SK-N-SH (cell line): ENCODE data around the gene TVP23C. TPM values are rescaled to one million over a fixed set of nuclear protein-coding genes. Genes with fewer than 3 reads are reported as not detected.
"Not testable (repeated sequence)": the region's sequence is repeated elsewhere in the genome, so short reads cannot be mapped to it uniquely, and the experiment has no call there.

Experiments used
- CTCF ChIA-PET: fragments of 300-600, 350-600 bp; formaldehyde crosslinking; extraction: SDS; loops from one replicate; lab custom pipeline; 2021; lab: Yijun Ruan, JAX
- POLR2A ChIA-PET: fragments of 350-600 bp; sonication (Branson Sonifier 250); formaldehyde crosslinking; extraction: SDS; loops from one replicate; lab custom pipeline; 2020; ENCODE audit warnings: antibody characterized with exemption, inconsistent platforms; lab: Yijun Ruan, JAX
- DNase-seq: peaks from one replicate; pipeline ENCODE4 v3.0.0; 2012
- H2AFZ ChIP-seq: fragments of 200-600 bp; sonication (generic); 2 replicates; pipeline ENCODE4 v1.8.1; 2016; ENCODE audit warnings: antibody characterized with exemption, mild to moderate bottlenecking, low read depth
- H3F3A ChIP-seq: fragments of 200-600 bp; sonication (generic); replicated peaks from 2 replicates; pipeline ENCODE3; 2016; ENCODE audit warnings: antibody characterized with exemption, mild to moderate bottlenecking; ENCODE audit not compliant: insufficient read depth
- H3K27ac ChIP-seq, 2 experiments: fragments of 200-500 bp in 1 of 2; fragments of 200-600 bp in 1 of 2; sonication (Bioruptor generic) in 1 of 2; sonication (generic), shearing (Covaris generic) in 1 of 2; 2 replicates each; pipeline versions ENCODE4 v1.5.1 to v1.6.1; 2014 to 2016; ENCODE audit warnings: low read depth in 2 of 2, inconsistent platforms in 1 of 2, low read length in 1 of 2, mild to moderate bottlenecking in 1 of 2, mixed read lengths in 1 of 2
- H3K27me3 ChIP-seq: fragments of 200-600 bp; sonication (generic), shearing (Covaris generic); 2 replicates; pipeline ENCODE4 v1.6.1; 2016; ENCODE audit warnings: mixed run types; ENCODE audit not compliant: insufficient read depth
- H3K36me3 ChIP-seq, 2 experiments: fragments of 200-500 bp in 1 of 2; fragments of 200-600 bp in 1 of 2; sonication (Bioruptor generic) in 1 of 2; sonication (generic) in 1 of 2; replicated peaks in 1 of 2; 2 replicates each; pipeline versions ENCODE3 to v1.5.1; 2014 to 2016; ENCODE audit warnings: low read length in 1 of 2, mild to moderate bottlenecking in 1 of 2; ENCODE audit not compliant: insufficient read depth in 2 of 2, control insufficient read depth in 1 of 2
- H3K4me1 ChIP-seq, 2 experiments: fragments of 200-500 bp in 1 of 2; fragments of 200-600 bp in 1 of 2; sonication (Bioruptor generic) in 1 of 2; sonication (generic), shearing (Covaris generic) in 1 of 2; 2 replicates each; pipeline versions ENCODE4 v1.5.1 to v1.6.1; 2014 to 2016; ENCODE audit warnings: low read depth in 1 of 2, low read length in 1 of 2, mixed run types in 1 of 2; ENCODE audit not compliant: insufficient read depth in 2 of 2, control insufficient read depth in 1 of 2
- H3K4me2 ChIP-seq: fragments of 200-600 bp; sonication (generic), shearing (Covaris generic); 2 replicates; pipeline ENCODE4 v1.6.1; 2017; ENCODE audit warnings: mixed run types
- H3K4me3 ChIP-seq, 2 experiments: fragments of 200-500 bp in 1 of 2; fragments of 200-600 bp in 1 of 2; sonication (Bioruptor generic) in 1 of 2; sonication (generic), shearing (Covaris generic) in 1 of 2; 2 replicates each; pipeline versions ENCODE4 v1.5.1 to v1.8.1; 2014 to 2016; ENCODE audit warnings: low read depth in 2 of 2, inconsistent platforms in 1 of 2, low read length in 1 of 2, mild to moderate bottlenecking in 1 of 2, mixed read lengths in 1 of 2, moderate library complexity in 1 of 2
- H3K79me2 ChIP-seq: fragments of 200-600 bp; sonication (generic); 2 replicates; pipeline ENCODE4 v1.8.1; 2017; ENCODE audit warnings: mild to moderate bottlenecking; ENCODE audit not compliant: insufficient read depth
- H3K9ac ChIP-seq: fragments of 200-600 bp; sonication (generic); 2 replicates; pipeline ENCODE4 v1.6.1; 2017; ENCODE audit warnings: mixed run types
- H3K9me2 ChIP-seq: fragments of 200-600 bp; sonication (generic); 2 replicates; pipeline ENCODE4 v1.6.1; 2017; ENCODE audit warnings: mixed run types
- H3K9me3 ChIP-seq: fragments of 200-600 bp; sonication (generic); 2 replicates; pipeline ENCODE4 v1.6.1; 2017; ENCODE audit warnings: mixed run types, mild to moderate bottlenecking, moderate library complexity
- H4K20me1 ChIP-seq: fragments of 200-600 bp; sonication (generic); 2 replicates; pipeline ENCODE4 v1.6.1; 2017; ENCODE audit warnings: mild to moderate bottlenecking, mixed run types; ENCODE audit not compliant: insufficient read depth
- WGBS: methylation state at CpG from one replicate; pipeline ENCODE4 v1.1.6; 2017; ENCODE audit warnings: low lambda C conversion rate; 5-methylcytosine and 5-hydroxymethylcytosine counted together
- polyA plus RNA-seq, 3 experiments: library from polyadenylated mRNA; depleted of rRNA; stranded (reverse); fragments of >200 nt; gene quantifications; 2 replicates each; pipeline ENCODE4 v1.2.3, GENCODE V29; 2012

Gene TVP23C
- polyA plus RNA-seq, 1 of the 3 experiments (the other 2 are of a cell fraction): 4.7 TPM

DNA sequence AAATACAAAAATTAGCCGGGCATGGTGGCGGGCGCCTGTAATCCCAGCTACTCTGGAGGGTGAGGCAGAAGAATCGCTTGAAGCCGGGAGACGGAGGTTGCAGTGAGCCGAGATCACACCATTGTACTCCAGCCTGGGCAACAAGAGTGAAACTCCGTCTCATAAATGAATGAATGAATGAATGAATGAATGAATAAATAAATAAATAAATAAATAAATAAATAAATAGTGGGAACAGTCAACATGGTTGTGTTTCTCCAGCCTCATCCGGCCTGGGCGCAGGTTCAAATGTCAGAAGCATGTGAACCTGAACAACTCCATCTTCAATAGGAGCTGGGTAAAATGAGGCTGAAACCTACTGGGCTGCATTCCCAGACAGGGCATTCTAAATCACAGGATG, 1.8 kb downstream of the TVP23C start:
- H3K4me2 ChIP-seq, H2AFZ ChIP-seq, H3K27ac ChIP-seq, H3K4me3 ChIP-seq, H3F3A ChIP-seq, H3K79me2 ChIP-seq, POLR2A ChIA-PET, H3K4me1 ChIP-seq, DNase-seq, H3K36me3 ChIP-seq, H3K9me3 ChIP-seq, H3K9ac ChIP-seq, H4K20me1 ChIP-seq, CTCF ChIA-PET, H3K27me3 ChIP-seq, H3K9me2 ChIP-seq: not testable (repeated sequence)
- WGBS: 95% methylated on average over 10 of the region's 10 CpGs

DNA sequence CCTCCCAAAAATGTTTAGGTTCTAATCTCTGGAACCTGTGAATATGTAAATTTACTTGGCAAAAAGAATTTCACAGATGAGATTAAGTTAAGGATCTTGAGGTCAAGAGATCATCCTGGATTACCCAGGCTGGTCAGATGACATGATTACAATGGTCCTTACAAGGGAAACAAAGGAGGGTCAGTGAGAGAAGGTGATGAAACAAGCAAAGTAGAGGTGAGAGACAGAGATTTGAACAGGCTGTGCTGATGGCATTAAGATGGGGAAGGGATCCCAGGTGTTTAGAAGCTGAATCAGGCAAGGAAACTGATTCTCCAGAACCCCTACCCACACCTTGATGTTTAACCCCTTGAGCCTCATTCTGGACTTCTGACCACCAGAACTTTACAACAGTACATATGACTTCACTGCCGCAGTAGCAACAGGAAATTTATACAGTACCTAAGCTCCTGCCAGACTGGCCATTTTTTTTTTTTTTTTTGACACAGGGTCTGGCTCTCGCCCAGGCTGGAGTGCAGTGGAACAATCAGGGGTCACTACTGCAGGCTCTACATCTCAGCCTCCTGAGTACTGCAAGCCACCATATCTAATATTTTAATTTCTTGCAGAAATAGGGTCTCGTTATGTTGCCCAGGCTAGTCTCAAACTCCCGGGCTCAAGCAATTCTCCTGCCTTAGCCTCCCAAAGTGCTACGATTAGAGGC, 4.7 kb downstream of the TVP23C start:
- H3K9me2 ChIP-seq, H3F3A ChIP-seq, H3K36me3 ChIP-seq, H3K4me2 ChIP-seq, H3K27me3 ChIP-seq, H2AFZ ChIP-seq, H3K4me1 ChIP-seq, H3K27ac ChIP-seq, H3K4me3 ChIP-seq, DNase-seq, H3K9me3 ChIP-seq, H3K9ac ChIP-seq, H4K20me1 ChIP-seq, H3K79me2 ChIP-seq, POLR2A ChIA-PET, CTCF ChIA-PET: not testable (repeated sequence)
- no CpG with 5 or more reads among the region's 5 CpGs for WGBS

DNA sequence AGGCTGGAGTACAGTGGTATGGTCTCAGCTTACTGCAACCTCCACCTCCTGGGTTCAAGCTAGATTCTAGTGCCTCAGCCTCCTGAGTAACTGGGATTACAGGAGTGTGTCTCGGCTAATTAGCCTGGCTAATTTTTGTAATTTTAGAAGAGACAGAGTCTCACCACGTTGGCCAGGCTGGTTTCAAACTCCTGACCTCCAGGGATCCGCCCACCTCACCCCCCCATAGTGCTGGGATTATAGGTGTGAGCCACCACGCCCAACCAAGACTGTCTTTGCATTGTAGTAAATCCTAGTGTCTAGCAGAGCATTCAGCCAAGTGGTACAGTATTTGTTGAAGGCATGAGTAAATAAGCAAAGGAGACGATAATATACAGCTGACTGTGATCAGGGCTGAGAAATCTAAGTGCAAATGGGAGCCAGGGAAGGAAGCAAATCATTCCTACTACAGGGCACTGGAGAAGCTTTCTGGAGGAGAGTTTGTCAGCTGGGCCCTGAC, 5.9 kb downstream of the TVP23C start:
- H3K4me2 ChIP-seq, H3K27ac ChIP-seq, POLR2A ChIA-PET, H2AFZ ChIP-seq, H3K9me3 ChIP-seq, H3K9me2 ChIP-seq, H4K20me1 ChIP-seq, CTCF ChIA-PET, H3K4me1 ChIP-seq, H3K79me2 ChIP-seq, H3K4me3 ChIP-seq, H3F3A ChIP-seq, DNase-seq, H3K27me3 ChIP-seq, H3K36me3 ChIP-seq, H3K9ac ChIP-seq: not testable (repeated sequence)
- WGBS: no CpG with 5 or more reads among the region's 5 CpGs

DNA sequence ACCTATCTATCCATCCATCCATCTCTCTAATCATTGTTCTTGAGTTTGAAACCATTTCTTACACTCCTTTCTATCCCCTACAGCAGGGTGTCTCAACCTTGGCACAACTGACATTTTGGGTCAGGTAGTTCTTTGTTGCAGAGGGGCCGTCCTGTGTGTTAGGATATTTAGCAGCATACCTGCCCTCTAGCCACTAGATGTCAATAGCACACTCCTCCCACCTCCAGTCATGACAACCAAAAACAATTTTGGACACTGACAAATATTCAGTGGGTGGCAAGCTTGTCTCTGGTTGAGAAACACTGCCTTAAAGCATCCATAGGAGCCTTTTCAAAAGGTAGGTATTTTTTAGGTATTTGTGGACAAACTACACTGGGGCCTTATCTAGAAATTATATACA, 10.4 kb downstream of the TVP23C start:
- H3K9ac ChIP-seq, DNase-seq, H3K9me2 ChIP-seq, H3F3A ChIP-seq, H3K4me1 ChIP-seq, H3K4me3 ChIP-seq, H3K4me2 ChIP-seq, H4K20me1 ChIP-seq, POLR2A ChIA-PET, CTCF ChIA-PET, H3K27me3 ChIP-seq, H3K9me3 ChIP-seq, H3K27ac ChIP-seq, H2AFZ ChIP-seq, H3K79me2 ChIP-seq: not testable (repeated sequence)
- 88% methylated on average over 1 of the region's 1 CpG for WGBS
- H3K36me3 ChIP-seq: peaks cover 0 to 13% of the 10 kb centered on the region in 2 experiments

DNA sequence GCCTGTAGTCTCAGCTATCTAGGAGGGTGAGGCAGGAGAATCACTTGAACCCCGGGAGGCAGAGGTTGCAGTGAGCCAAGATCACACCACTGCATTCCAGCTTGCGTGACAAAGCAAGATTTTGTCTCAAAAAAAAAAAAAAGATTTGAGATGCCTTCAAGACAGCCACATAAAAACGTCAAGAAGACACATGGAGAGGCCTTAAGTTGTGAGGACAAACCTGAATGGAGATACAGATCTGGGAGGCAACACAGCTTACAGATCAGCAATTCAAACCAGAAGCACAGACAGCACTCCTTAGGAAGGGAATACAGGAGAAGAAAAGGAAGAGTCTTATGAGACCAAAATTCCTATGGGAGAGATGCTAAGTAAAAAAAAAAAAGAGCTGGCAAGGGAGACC, 13.7 kb downstream of the TVP23C start:
- H3K9me3 ChIP-seq, H3K4me1 ChIP-seq, POLR2A ChIA-PET, H3K27me3 ChIP-seq, CTCF ChIA-PET, H3K9me2 ChIP-seq, H3F3A ChIP-seq, H4K20me1 ChIP-seq, DNase-seq, H3K27ac ChIP-seq, H2AFZ ChIP-seq, H3K4me3 ChIP-seq, H3K4me2 ChIP-seq, H3K9ac ChIP-seq, H3K79me2 ChIP-seq: not testable (repeated sequence)
- WGBS: 89% methylated on average over 3 of the region's 3 CpGs
- H3K36me3 ChIP-seq: peaks cover 10 to 16% of the 10 kb centered on the region in 2 experiments

DNA sequence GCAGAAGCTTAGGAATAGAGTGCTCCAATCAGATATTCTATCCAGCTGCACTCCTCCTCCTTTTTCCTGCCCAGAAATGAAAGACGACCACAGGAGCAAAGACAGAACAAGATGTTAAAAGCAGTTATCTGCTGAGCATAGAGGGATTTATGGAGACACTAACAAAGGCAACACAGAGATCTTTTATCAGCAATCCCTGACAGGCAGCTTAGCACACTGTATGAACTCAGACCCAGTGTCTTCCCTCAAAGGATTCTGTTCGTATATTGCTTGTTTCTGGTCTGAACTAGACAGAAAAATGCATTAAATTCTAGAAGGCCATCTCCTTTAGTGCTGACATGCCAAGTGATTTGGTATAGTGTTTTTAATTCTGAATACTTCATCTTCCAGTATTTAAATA, 16.7 kb downstream of the TVP23C start:
- 71% methylated on average over 1 of the region's 2 CpGs for WGBS
- H3K27me3 ChIP-seq, DNase-seq, H3K9me3 ChIP-seq, POLR2A ChIA-PET, H3K4me1 ChIP-seq, H3K4me2 ChIP-seq, H3K4me3 ChIP-seq, CTCF ChIA-PET, H3K27ac ChIP-seq, H3K9ac ChIP-seq, H3K79me2 ChIP-seq, H2AFZ ChIP-seq, H3F3A ChIP-seq, H3K9me2 ChIP-seq, H4K20me1 ChIP-seq: not testable (repeated sequence)
- H3K36me3 ChIP-seq: peaks cover 10 to 14% of the 10 kb centered on the region in 2 experiments
